ENCODE results near the gene CHST12. TPM values are rescaled to one million over a fixed set of nuclear protein-coding genes. Genes with fewer than 3 reads are reported as not detected.

CHST12 gene
- total RNA-seq, 2 experiments from 2014 or later: 49.5 to 51.1 TPM

DNA sequence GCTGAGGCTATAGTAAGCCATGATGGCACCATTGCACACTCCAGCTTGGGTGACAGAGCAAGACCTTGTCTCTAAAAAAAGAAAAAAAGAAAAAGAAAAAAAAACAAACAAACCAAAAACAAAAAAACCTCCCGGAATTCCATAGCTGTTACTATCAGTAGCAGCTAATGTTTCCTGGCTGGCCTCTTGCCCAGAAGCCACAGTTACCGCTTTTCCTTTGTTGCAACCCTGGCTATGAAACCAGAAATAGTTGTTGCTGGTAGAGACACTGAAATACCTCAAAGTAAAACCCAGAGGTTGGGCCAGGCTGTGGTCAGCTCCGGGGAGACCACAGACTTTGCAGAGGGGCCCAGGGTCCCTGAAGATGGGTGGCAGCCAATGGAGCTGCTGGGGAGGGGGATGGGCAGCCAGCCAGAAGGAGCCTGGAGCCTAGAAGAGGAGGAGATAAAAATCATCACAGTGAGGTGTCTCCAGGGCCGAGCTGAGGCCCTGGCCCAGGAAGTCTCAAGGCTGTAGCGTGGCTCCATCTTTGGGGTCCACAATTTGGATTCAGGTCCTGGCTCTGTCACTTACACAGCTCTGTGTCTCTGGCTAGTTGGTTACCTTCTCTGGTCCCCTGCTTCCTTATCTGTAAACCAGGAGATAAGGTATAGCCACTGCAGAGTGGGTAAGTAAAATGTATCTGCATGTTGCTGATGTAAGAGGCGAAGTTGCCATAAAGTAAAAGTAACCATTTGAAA is 3.4 kb upstream of the CHST12 start:
- ATAC-seq (ENCODE audit: low read depth) (peak; percentile 32), DNase-seq (peak; percentile 72)
- POLR2A ChIA-PET: interaction anchor here (0.6 to 1.5 kb wide), 4 partner anchors 33 to 170 kb away, joined by 3 to 6 read pairs (median 3); partner anchors contain the start of gene EIF3B
- Mint-ChIP-seq H3K9me3 (peaks cover 2% of the 10 kb centered on the region), H3K36me3 (peaks cover 7% of the 10 kb centered on the region), H3K27me3 (no peaks in the 10 kb centered on the region), H3K4me1 (peaks cover 33% of the 10 kb centered on the region), H3K4me3 (peak overlapping the region; percentile 56), H3K27ac (peak overlapping the region; percentile 91)

DNA sequence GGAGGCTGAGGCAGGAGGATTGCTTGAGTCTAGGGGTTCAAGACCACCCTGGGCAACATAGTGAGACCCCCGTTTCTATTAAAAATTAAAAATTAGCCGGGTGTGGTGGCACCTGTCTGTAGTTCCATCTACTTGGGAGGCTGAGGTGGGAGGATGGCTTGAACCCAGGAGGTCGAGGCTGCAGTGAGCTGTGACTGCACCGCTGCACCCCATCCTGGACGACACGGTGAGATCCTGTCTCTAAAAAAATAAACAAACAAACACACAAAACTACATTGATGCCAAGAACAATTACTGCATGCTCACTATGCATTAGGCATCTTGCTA is 761 bp upstream of the CHST12 start:
- Mint-ChIP-seq H3K27ac (peak overlapping the region; percentile 74), H3K4me3 (peak overlapping the region; percentile 84), H3K36me3 (peaks cover 12% of the 10 kb centered on the region), H3K9me3 (no peaks in the 10 kb centered on the region), H3K27me3 (no peaks in the 10 kb centered on the region), H3K4me1 (peaks cover 47% of the 10 kb centered on the region)
- POLR2A ChIA-PET: interaction anchor here (0.9 to 1.5 kb wide), 5 partner anchors 9 to 242 kb away, joined by 3 to 6 read pairs (median 4); partner anchors contain the start of gene EIF3B
- DNase-seq (no peak), ATAC-seq (ENCODE audit: low read depth) (no peak)

DNA sequence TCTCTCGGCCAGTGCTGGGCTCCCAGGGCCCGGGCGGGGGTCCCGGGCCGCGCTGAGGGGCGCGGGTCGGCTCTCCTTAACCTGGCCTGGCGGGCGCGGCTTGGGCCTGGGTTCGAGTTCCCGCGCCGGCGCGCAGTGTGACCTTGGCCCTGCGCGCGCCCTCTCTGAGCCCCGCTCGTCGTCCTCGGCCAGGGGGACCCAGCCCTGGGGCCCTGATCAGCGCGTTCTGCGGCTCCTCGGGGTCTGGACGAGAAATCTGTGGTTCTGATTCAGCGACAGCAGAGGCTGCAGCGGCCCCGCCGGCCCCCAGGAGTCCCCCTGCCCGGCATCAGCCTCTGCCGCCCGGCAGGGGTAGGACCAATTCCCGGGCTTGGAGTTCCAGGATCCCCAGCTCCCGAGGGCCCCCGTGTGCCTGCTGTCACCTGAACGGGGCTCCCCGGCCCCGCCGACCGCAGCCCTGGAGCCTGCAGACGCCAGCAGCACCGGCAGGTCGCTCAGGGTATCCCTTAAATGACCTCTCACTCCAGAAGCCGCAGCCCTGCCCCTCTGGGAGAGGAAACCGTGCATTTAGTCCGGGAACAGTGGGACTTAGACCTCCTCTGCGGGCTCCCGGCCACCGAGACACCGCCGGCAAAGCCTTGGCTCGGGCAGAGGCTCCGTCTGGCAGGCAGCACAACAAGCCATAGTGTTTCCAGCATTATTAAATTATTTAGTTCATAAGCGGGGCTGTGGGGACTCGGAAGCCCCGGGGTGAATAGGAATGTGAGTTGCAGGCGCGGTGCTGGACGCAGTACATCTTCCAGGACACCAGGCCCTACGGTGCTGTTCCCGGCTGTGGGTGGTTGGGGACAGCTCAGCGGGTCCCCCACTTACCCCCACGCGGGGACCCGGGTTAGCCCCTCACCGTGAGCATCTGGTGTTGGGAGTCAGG is 572 bp downstream of the CHST12 start:
- H3K27me3 Mint-ChIP-seq: no peaks in the 10 kb centered on the region
- H3K4me3 Mint-ChIP-seq: peak overlapping the region; percentile 89
- POLR2A ChIA-PET: interaction anchor here (0.6 to 3.3 kb wide), 7 partner anchors 10 to 161 kb away, joined by 3 to 38 read pairs (median 4); partner anchors contain the start of gene EIF3B

DNA sequence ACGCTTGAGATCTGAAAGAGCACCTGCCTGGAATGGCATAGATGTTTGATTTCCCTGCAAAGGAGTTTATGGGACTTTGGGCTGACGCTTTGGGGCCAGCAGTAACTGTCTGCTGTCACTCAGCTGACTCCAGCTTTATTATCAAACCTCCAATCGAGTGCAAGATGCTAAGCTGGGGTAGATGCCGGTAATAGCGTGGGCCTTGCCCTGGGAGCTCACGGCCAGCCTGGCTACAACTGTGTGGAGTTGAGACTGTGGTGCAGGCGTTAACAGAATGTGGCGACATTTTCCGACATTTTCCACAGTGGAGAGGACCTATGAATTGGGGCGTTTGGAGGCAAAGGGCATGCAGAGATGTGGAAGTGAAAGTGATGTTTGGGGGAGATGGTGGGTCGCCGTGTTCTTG is 1.3 kb downstream of the CHST12 start:
- H3K9me3 Mint-ChIP-seq: no peaks in the 10 kb centered on the region
- peak overlapping the region; percentile 99 for H3K27ac Mint-ChIP-seq
- H3K36me3 Mint-ChIP-seq: peaks cover 25% of the 10 kb centered on the region
- H3K4me3 Mint-ChIP-seq: peak overlapping the region; percentile 89
- DNase-seq (no peak), ATAC-seq (ENCODE audit: low read depth) (no peak)
- H3K4me1 Mint-ChIP-seq: peaks cover 53% of the 10 kb centered on the region
- POLR2A ChIA-PET: interaction anchor here (0.6 to 3.5 kb wide), 8 partner anchors 11 to 156 kb away, joined by 3 to 38 read pairs (median 5); partner anchors contain the start of gene EIF3B
- H3K27me3 Mint-ChIP-seq: no peaks in the 10 kb centered on the region

More for the DNA sequence above, 572 bp downstream of the CHST12 start:
- no peaks in the 10 kb centered on the region for H3K9me3 Mint-ChIP-seq
- peak overlapping the region; percentile 99 for H3K27ac Mint-ChIP-seq
- peaks cover 22% of the 10 kb centered on the region for H3K36me3 Mint-ChIP-seq
- H3K4me1 Mint-ChIP-seq: peaks cover 52% of the 10 kb centered on the region
- DNase-seq: peak; percentile 61
- peak; percentile 21 for ATAC-seq (ENCODE audit: low read depth)

GRCh38 chr7:2405201-2405600 is 1.8 kb downstream of the CHST12 start:
- H3K4me3 Mint-ChIP-seq: peak overlapping the region; percentile 89
- H3K27me3 Mint-ChIP-seq: no peaks in the 10 kb centered on the region
- ATAC-seq (ENCODE audit: low read depth): no peak
- peak overlapping the region; percentile 99 for H3K27ac Mint-ChIP-seq
- peaks cover 26% of the 10 kb centered on the region for H3K36me3 Mint-ChIP-seq
- DNase-seq: no peak
- H3K4me1 Mint-ChIP-seq: peaks cover 53% of the 10 kb centered on the region
- POLR2A ChIA-PET: interaction anchor here (0.9 to 3.5 kb wide), 8 partner anchors 11 to 125 kb away, joined by 4 to 38 read pairs (median 7); partner anchors contain the start of gene EIF3B
- H3K9me3 Mint-ChIP-seq: no peaks in the 10 kb centered on the region

DNA sequence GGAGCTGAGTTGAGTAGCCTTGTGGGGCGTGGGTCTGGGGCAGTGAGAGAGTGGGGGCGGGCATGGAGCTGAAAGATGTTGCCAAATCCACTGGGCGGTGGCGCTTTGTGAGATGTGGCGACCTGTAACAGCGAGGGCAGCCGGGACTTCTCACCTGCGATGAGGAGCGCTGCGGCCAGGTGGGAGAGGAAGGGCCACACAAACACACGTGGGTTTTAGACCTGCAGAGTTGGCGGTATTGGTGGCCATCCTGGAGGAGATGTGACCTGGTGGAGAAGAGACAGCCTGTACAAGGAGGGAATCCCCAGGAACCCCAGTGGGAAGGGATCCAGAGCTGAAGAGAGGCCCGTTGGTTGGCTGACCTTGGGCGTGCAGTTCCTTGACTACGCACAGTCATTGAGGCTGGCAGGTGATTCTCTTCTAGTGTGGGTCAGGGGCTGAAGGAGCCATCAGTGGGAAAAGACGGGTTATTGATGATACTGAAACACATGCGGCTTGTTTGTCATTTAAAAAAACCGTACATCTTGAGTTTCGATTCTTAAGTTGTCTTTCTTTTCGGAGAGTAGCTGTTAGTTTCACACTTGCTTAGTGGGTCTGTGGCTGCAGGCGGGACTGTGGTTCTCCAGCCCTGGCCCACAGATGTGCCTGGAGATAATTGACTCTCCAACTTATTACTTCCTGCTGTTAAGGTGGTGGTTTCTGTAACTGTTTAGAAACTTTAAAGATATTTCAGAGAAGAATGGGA is 2.4 kb downstream of the CHST12 start:
- Mint-ChIP-seq H3K4me1 (peaks cover 54% of the 10 kb centered on the region), H3K27ac (peak overlapping the region; percentile 99), H3K4me3 (peak overlapping the region; percentile 89), H3K27me3 (no peaks in the 10 kb centered on the region), H3K36me3 (peaks cover 28% of the 10 kb centered on the region), H3K9me3 (no peaks in the 10 kb centered on the region)
- peak; percentile 82 for DNase-seq
- peak; percentile 46 for ATAC-seq (ENCODE audit: low read depth)
- POLR2A ChIA-PET: interaction anchor here (0.6 to 3.5 kb wide), 13 partner anchors 10 to 313 kb away, joined by 3 to 38 read pairs (median 5); partner anchors contain the start of genes EIF3B and SNX8

- peak overlapping the region; percentile 58 for H3K4me3 Mint-ChIP-seq
Observed at GRCh38 chr7:2409745-2410414, 6.5 kb downstream of the CHST12 start.

GRCh38 chr7:2411049-2411448 is 7.6 kb downstream of the CHST12 start:
- H3K4me1 Mint-ChIP-seq: peaks cover 49% of the 10 kb centered on the region
- H3K27me3 Mint-ChIP-seq: no peaks in the 10 kb centered on the region
- H3K4me3 Mint-ChIP-seq: no peak overlapping the region
- H3K36me3 Mint-ChIP-seq: peaks cover 33% of the 10 kb centered on the region
- POLR2A ChIA-PET: interaction anchor here (0.6 kb wide), 1 partner anchor 22 kb away, joined by 6 read pairs; no protein-coding TSS in a partner anchor
- DNase-seq (no peak), ATAC-seq (ENCODE audit: low read depth) (no peak)
- H3K9me3 Mint-ChIP-seq: no peaks in the 10 kb centered on the region
- no peak overlapping the region for H3K27ac Mint-ChIP-seq

More at GRCh38 chr7:2409745-2410414, 6.5 kb downstream of the CHST12 start:
- no peaks in the 10 kb centered on the region for H3K27me3 Mint-ChIP-seq
- ATAC-seq (ENCODE audit: low read depth) (no peak), DNase-seq (no peak)
- POLR2A ChIA-PET: no interaction called here
- peaks cover 35% of the 10 kb centered on the region for H3K36me3 Mint-ChIP-seq
- peaks cover 58% of the 10 kb centered on the region for H3K4me1 Mint-ChIP-seq
- H3K9me3 Mint-ChIP-seq: no peaks in the 10 kb centered on the region
- H3K27ac Mint-ChIP-seq: peak overlapping the region; percentile 67

DNA sequence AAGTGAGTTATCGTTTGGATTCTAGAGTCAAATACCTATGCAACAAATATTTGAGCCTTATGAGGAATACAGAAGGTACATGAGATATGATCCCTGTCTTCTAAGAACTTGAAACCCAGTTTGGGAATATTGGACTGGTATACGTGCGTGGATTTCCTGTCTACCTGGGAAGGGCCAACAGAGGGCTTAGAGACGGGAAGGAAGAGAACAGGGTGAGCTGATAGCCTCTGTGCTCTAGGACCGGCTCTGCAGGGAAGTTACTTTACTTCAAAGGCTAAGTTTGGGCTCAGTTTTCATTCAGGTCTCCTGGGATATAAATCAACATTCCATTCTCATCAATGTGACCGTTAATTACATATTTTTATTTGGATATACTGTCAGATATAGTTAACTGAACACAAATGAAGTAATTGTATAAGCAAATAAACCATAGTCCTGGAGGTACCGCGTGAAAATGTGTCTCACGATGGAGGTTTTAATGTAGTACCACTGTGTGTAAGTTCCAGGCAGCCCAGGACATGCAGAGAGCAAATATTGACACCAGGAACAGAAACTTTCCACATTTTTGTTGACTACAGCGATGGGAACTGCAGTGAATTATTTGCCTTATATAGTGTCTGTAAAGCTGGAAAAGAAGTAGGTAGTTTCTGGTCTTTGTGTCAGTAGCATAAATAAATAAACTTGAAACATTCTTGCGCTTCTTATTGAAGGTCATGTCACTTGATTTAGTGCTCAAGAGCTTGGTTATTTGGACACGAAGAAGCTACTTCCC is 8.6 kb downstream of the CHST12 start:
- Mint-ChIP-seq H3K4me3 (no peak overlapping the region), H3K9me3 (no peaks in the 10 kb centered on the region), H3K27me3 (no peaks in the 10 kb centered on the region), H3K4me1 (peaks cover 53% of the 10 kb centered on the region), H3K36me3 (peaks cover 39% of the 10 kb centered on the region), H3K27ac (no peak overlapping the region)
- no peak for DNase-seq
- no peak for ATAC-seq (ENCODE audit: low read depth)
- POLR2A ChIA-PET: interaction anchor here (0.7 to 0.9 kb wide), 2 partner anchors 10 to 160 kb away, joined by 3 to 4 read pairs; no protein-coding TSS in a partner anchor

- Mint-ChIP-seq H3K27ac (no peak overlapping the region), H3K27me3 (no peaks in the 10 kb centered on the region), H3K36me3 (peaks cover 39% of the 10 kb centered on the region), H3K4me1 (peaks cover 57% of the 10 kb centered on the region), H3K4me3 (no peak overlapping the region), H3K9me3 (no peaks in the 10 kb centered on the region)
- ATAC-seq (ENCODE audit: low read depth) (no peak), DNase-seq (no peak)
- POLR2A ChIA-PET: interaction anchor here (0.7 to 0.9 kb wide), 2 partner anchors 10 to 159 kb away, joined by 3 to 4 read pairs; no protein-coding TSS in a partner anchor
Observed at GRCh38 chr7:2412587-2413201, 9.3 kb downstream of the CHST12 start.

DNA sequence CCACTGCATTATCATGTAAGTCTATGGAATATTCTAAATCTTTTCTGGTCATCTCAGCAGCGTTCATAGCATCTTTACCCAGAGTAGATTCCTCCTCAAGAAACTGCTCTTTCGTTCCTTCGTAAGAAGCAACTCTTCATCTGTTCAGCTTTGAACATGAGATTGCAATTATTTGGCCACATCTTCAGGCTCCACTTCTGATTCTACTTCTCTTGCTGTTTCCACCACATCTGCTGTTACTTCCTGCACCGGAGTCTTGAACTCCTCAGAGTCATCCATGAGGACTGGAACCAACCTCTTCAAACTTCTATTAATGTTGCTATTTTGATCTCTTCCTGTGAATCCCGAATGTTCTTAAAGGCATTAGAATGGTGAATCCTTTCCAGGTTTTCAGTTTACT is 12.7 kb downstream of the CHST12 start:
- DNase-seq (no peak), ATAC-seq (ENCODE audit: low read depth) (no peak)
- Mint-ChIP-seq H3K4me1 (peaks cover 47% of the 10 kb centered on the region), H3K9me3 (no peaks in the 10 kb centered on the region), H3K36me3 (peaks cover 31% of the 10 kb centered on the region), H3K27me3 (no peaks in the 10 kb centered on the region), H3K4me3 (no peak overlapping the region), H3K27ac (no peak overlapping the region)
- POLR2A ChIA-PET: interaction anchor here (0.6 to 1.3 kb wide), 2 partner anchors 9 to 11 kb away, joined by 4 read pairs; no protein-coding TSS in a partner anchor
